ENCODE data around the gene UCK2. TPM values are rescaled to one million over a fixed set of nuclear protein-coding genes. Genes with fewer than 3 reads are reported as not detected.

The UCK2 gene
- total RNA-seq, 2 experiments from 2014 or later, result 0.67 to 0.71 TPM

GRCh38 chr1:165912638-165913037 lies 85.2 kb downstream of the UCK2 start:
- peaks cover 4% of the 10 kb centered on the region for H3K4me1 Mint-ChIP-seq (ENCODE audit: low read depth)
- H3K36me3 Mint-ChIP-seq (ENCODE audit: low read depth), result no peaks in the 10 kb centered on the region
- H3K27me3 ChIP-seq (ENCODE audit: control insufficient read depth in 1 of 2, insufficient read depth in 2 of 2, low read length in 2 of 2), result no peaks in the 10 kb centered on the region
- ATAC-seq (ENCODE audit: poor library complexity) (no peak), DNase-seq (no peak)
- no peak overlapping the region for H3K27ac Mint-ChIP-seq
- H3K9me3 Mint-ChIP-seq, result no peaks in the 10 kb centered on the region
- H3K36me3 ChIP-seq (ENCODE audit: insufficient read depth, low read length), result no peaks in the 10 kb centered on the region
- POLR2A ChIA-PET, result no interaction called here
- H3K4me3 ChIP-seq (ENCODE audit: low read length), result no peak overlapping the region
- H3K4me1 ChIP-seq (ENCODE audit: insufficient read depth, low read length), result no peaks in the 10 kb centered on the region
- no peaks in the 10 kb centered on the region for H3K9me3 ChIP-seq (ENCODE audit: control insufficient read depth in 1 of 2, insufficient read depth in 1 of 2, low read length in 2 of 2)
- H3K4me3 Mint-ChIP-seq, result no peak overlapping the region
- no peak for TF ChIP-seq CTCF (IDR thresholded peaks at IDR 0.05)
- intact Hi-C loops (cut with DNase I, micrococcal nuclease), result loop anchor here in 1 of 2 experiments (5.0 kb wide), 2 partner anchors 145 to 925 kb away; partner anchors contain the start of genes POGK and TMCO1
- peaks cover 3% of the 10 kb centered on the region for H3K27me3 Mint-ChIP-seq
- H3K27ac ChIP-seq (ENCODE audit: low read depth in 1 of 2, low read length in 2 of 2), result no peak overlapping the region
- CTCF ChIA-PET, result interaction anchor here (2.3 to 3.3 kb wide), 2 partner anchors 12 to 312 kb away, joined by 9 to 13 read pairs; no protein-coding TSS in a partner anchor

- intact Hi-C loops (cut with DNase I, micrococcal nuclease), result loop anchor here (1.0 to 5.0 kb wide), 7 partner anchors 43 to 923 kb away; partner anchors contain the start of genes ALDH9A1 (in 1 of the 2), POGK (in 1 of the 2) and TMCO1 (in 1 of the 2)
- Mint-ChIP-seq H3K9me3 (no peaks in the 10 kb centered on the region), H3K27me3 (peaks cover 3% of the 10 kb centered on the region), H3K4me3 (no peak overlapping the region), H3K36me3 (ENCODE audit: low read depth) (no peaks in the 10 kb centered on the region), H3K4me1 (ENCODE audit: low read depth) (peaks cover 4% of the 10 kb centered on the region), H3K27ac (no peak overlapping the region)
- ChIA-PET CTCF (interaction anchor here (0.6 to 3.3 kb wide), 6 partner anchors 10 to 465 kb away, joined by 3 to 13 read pairs (median 6); no protein-coding TSS in a partner anchor), POLR2A (interaction anchor here (0.7 kb wide), 1 partner anchor 177 kb away, joined by 3 read pairs; no protein-coding TSS in a partner anchor)
- no peaks in the 10 kb centered on the region for H3K4me1 ChIP-seq (ENCODE audit: insufficient read depth, low read length)
- TF ChIP-seq CTCF (IDR thresholded peaks at IDR 0.05), result peak; percentile 93
- no peaks in the 10 kb centered on the region for H3K9me3 ChIP-seq (ENCODE audit: control insufficient read depth in 1 of 2, insufficient read depth in 1 of 2, low read length in 2 of 2)
- ATAC-seq (ENCODE audit: poor library complexity) (peak; percentile 96), DNase-seq (peak; percentile 39 to 85 (median 56))
- H3K27me3 ChIP-seq (ENCODE audit: control insufficient read depth in 1 of 2, insufficient read depth in 2 of 2, low read length in 2 of 2), result no peaks in the 10 kb centered on the region
- H3K36me3 ChIP-seq (ENCODE audit: insufficient read depth, low read length), result no peaks in the 10 kb centered on the region
- H3K4me3 ChIP-seq (ENCODE audit: low read length), result no peak overlapping the region
- no peak overlapping the region for H3K27ac ChIP-seq (ENCODE audit: low read depth in 1 of 2, low read length in 2 of 2)
These were observed 86.9 kb downstream of the UCK2 start for GRCh38 chr1:165914136-165914798.

GRCh38 chr1:165915480-165915879 lies 88.1 kb downstream of the UCK2 start:
- Mint-ChIP-seq H3K9me3 (no peaks in the 10 kb centered on the region), H3K4me1 (ENCODE audit: low read depth) (peaks cover 4% of the 10 kb centered on the region), H3K27ac (no peak overlapping the region), H3K36me3 (ENCODE audit: low read depth) (no peaks in the 10 kb centered on the region), H3K4me3 (no peak overlapping the region), H3K27me3 (peaks cover 3% of the 10 kb centered on the region)
- Histone ChIP-seq H3K36me3 (ENCODE audit: insufficient read depth, low read length) (no peaks in the 10 kb centered on the region), H3K27me3 (ENCODE audit: control insufficient read depth in 1 of 2, insufficient read depth in 2 of 2, low read length in 2 of 2) (no peaks in the 10 kb centered on the region), H3K4me1 (ENCODE audit: insufficient read depth, low read length) (no peaks in the 10 kb centered on the region), H3K9me3 (ENCODE audit: control insufficient read depth in 1 of 2, insufficient read depth in 1 of 2, low read length in 2 of 2) (no peaks in the 10 kb centered on the region), H3K4me3 (ENCODE audit: low read length) (no peak overlapping the region), H3K27ac (ENCODE audit: low read depth in 1 of 2, low read length in 2 of 2) (no peak overlapping the region)
- no peak for TF ChIP-seq CTCF (IDR thresholded peaks at IDR 0.05)
- intact Hi-C loops (cut with DNase I, micrococcal nuclease), result loop anchor here in 1 of 2 experiments (2.0 kb wide), 1 partner anchor 45 kb away; no protein-coding TSS in a partner anchor
- ChIA-PET POLR2A (interaction anchor here (1.1 kb wide), 1 partner anchor 146 kb away, joined by 3 read pairs; no protein-coding TSS in a partner anchor), CTCF (interaction anchor here (0.8 kb wide), 1 partner anchor 548 kb away, joined by 3 read pairs; no protein-coding TSS in a partner anchor)
- DNase-seq, result no peak
- ATAC-seq (ENCODE audit: poor library complexity), result no peak

All from CD4-positive, alpha-beta T cell (primary cell).